Ectodermal cell (in vitro differentiated cells): ENCODE data around the gene TMA7B.

Experiments used
- H3K27ac ChIP-seq: 2 replicates; pipeline ENCODE4 v1.7.0; 2013; ENCODE audit warnings: mild to moderate bottlenecking, low read depth, low read length; ENCODE audit not compliant: insufficient read depth, poor library complexity, severe bottlenecking
- H3K27me3 ChIP-seq: 2 replicates; pipeline ENCODE4 v1.7.0; 2013; ENCODE audit warnings: mild to moderate bottlenecking, low read length; ENCODE audit not compliant: insufficient read depth, control insufficient read depth, poor library complexity, severe bottlenecking
- H3K36me3 ChIP-seq: one replicate; pipeline ENCODE4 v1.7.0; 2013; ENCODE audit warnings: low read length; ENCODE audit not compliant: control insufficient read depth, insufficient read depth
- H3K4me1 ChIP-seq: one replicate; pipeline ENCODE4 v1.7.0; 2013; ENCODE audit warnings: low read length; ENCODE audit not compliant: control insufficient read depth, insufficient read depth
- H3K4me3 ChIP-seq: 2 replicates; pipeline ENCODE4 v1.7.0; 2013; ENCODE audit warnings: low read depth, low read length, control low read depth; ENCODE audit not compliant: insufficient read depth
- H3K9me3 ChIP-seq: 2 replicates; pipeline ENCODE4 v1.7.0; 2013; ENCODE audit warnings: mild to moderate bottlenecking, low read length, moderate library complexity; ENCODE audit not compliant: control insufficient read depth
- WGBS, 2 experiments: methylation state at CpG; one replicate each; pipeline ENCODE4 v1.1.7; 2013; ENCODE audit warnings: missing lambda C conversion rate in 2 of 2; 5-methylcytosine and 5-hydroxymethylcytosine counted together

Gene TMA7B

GRCh38 chr22:39980596-39980995, 20.4 kb downstream of the TMA7B start:
- WGBS, 2 experiments, result 87 to 88% methylated on average over 6 of the region's 6 CpGs
- Histone ChIP-seq H3K27me3 (peaks cover under 1% of the 10 kb centered on the region), H3K4me3 (no peak overlapping the region), H3K4me1 (peaks cover 3% of the 10 kb centered on the region), H3K36me3 (no peaks in the 10 kb centered on the region), H3K9me3 (no peaks in the 10 kb centered on the region), H3K27ac (no peak overlapping the region)

- no peaks in the 10 kb centered on the region for H3K9me3 ChIP-seq
- peaks cover 4% of the 10 kb centered on the region for H3K27me3 ChIP-seq
- H3K36me3 ChIP-seq, result no peaks in the 10 kb centered on the region
- H3K27ac ChIP-seq, result no peak overlapping the region
- 94 to 96% methylated on average over 4 of the region's 4 CpGs for WGBS, 2 experiments
- peaks cover 3% of the 10 kb centered on the region for H3K4me1 ChIP-seq
- H3K4me3 ChIP-seq, result no peak overlapping the region
These were observed 23.1 kb downstream of the TMA7B start for GRCh38 chr22:39983346-39983745.

- Histone ChIP-seq H3K4me1 (peaks cover 3% of the 10 kb centered on the region), H3K27me3 (peaks cover 4% of the 10 kb centered on the region), H3K4me3 (no peak overlapping the region), H3K36me3 (no peaks in the 10 kb centered on the region), H3K9me3 (no peaks in the 10 kb centered on the region), H3K27ac (no peak overlapping the region)
- WGBS, 2 experiments, result 86 to 93% methylated on average over 2 of the region's 2 CpGs
These were observed 23.8 kb downstream of the TMA7B start for GRCh38 chr22:39984006-39984405.

- Histone ChIP-seq H3K36me3 (no peaks in the 10 kb centered on the region), H3K9me3 (no peaks in the 10 kb centered on the region), H3K27ac (no peak overlapping the region), H3K4me1 (peaks cover 3% of the 10 kb centered on the region), H3K27me3 (peaks cover 4% of the 10 kb centered on the region), H3K4me3 (no peak overlapping the region)
- WGBS, 2 experiments, result 84 to 91% methylated on average over 2 of the region's 2 CpGs
These were observed 24.5 kb downstream of the TMA7B start for GRCh38 chr22:39984746-39985145.

GRCh38 chr22:39985383-39986035, 25.3 kb downstream of the TMA7B start:
- Histone ChIP-seq H3K4me3 (no peak overlapping the region), H3K27me3 (peaks cover 10% of the 10 kb centered on the region), H3K9me3 (no peaks in the 10 kb centered on the region), H3K4me1 (no peaks in the 10 kb centered on the region), H3K27ac (no peak overlapping the region), H3K36me3 (no peaks in the 10 kb centered on the region)
- WGBS, 2 experiments, result 91 to 92% methylated on average over 7 of the region's 7 CpGs

- Histone ChIP-seq H3K4me3 (no peak overlapping the region), H3K27me3 (peaks cover 35% of the 10 kb centered on the region), H3K4me1 (no peaks in the 10 kb centered on the region), H3K27ac (no peak overlapping the region), H3K9me3 (no peaks in the 10 kb centered on the region), H3K36me3 (no peaks in the 10 kb centered on the region)
- 78 to 83% methylated on average over 8 to 10 of the region's 10 CpGs for WGBS, 2 experiments
These were observed 28.4 kb downstream of the TMA7B start for GRCh38 chr22:39988386-39989114.

- Histone ChIP-seq H3K27me3 (peaks cover 46% of the 10 kb centered on the region), H3K4me3 (no peak overlapping the region)
- WGBS, 2 experiments, result 83 to 88% methylated on average over 7 of the region's 7 CpGs
These were observed 29.4 kb downstream of the TMA7B start for GRCh38 chr22:39989633-39990032.

GRCh38 chr22:39990686-39991085, 30.5 kb downstream of the TMA7B start:
- 88 to 100% methylated on average over 2 to 3 of the region's 3 CpGs for WGBS, 2 experiments
- Histone ChIP-seq H3K27me3 (peaks cover 54% of the 10 kb centered on the region), H3K9me3 (no peaks in the 10 kb centered on the region), H3K4me3 (no peak overlapping the region), H3K27ac (no peak overlapping the region), H3K36me3 (no peaks in the 10 kb centered on the region), H3K4me1 (no peaks in the 10 kb centered on the region)

More at GRCh38 chr22:39989633-39990032, 29.4 kb downstream of the TMA7B start:
- Histone ChIP-seq H3K27ac (no peak overlapping the region), H3K9me3 (no peaks in the 10 kb centered on the region), H3K36me3 (no peaks in the 10 kb centered on the region), H3K4me1 (no peaks in the 10 kb centered on the region)

GRCh38 chr22:39991159-39991860, 31.1 kb downstream of the TMA7B start:
- 94 to 95% methylated on average over 8 to 9 of the region's 9 CpGs for WGBS, 2 experiments

More at GRCh38 chr22:39991159-39991860, 31.1 kb downstream of the TMA7B start:
- Histone ChIP-seq H3K9me3 (no peaks in the 10 kb centered on the region), H3K27ac (no peak overlapping the region), H3K4me3 (no peak overlapping the region), H3K27me3 (peaks cover 58% of the 10 kb centered on the region), H3K4me1 (no peaks in the 10 kb centered on the region), H3K36me3 (no peaks in the 10 kb centered on the region)
